Measurements from ENCODE around the gene SDHA.
"Not testable (repeated sequence)": the region's sequence is repeated elsewhere in the genome, so short reads cannot be mapped to it uniquely, and the experiment has no call there.

- not testable (repeated sequence) for TF ChIP-seq CTCF, POLR2A (IDR thresholded peaks at IDR 0.05)
Measured at GRCh38 chr5:297448-297847, 79.3 kb downstream of the SDHA start.

Measured in heart left ventricle (tissue), 13 donors.